ENCODE data around the gene LRRC74A. TPM values are rescaled to one million over a fixed set of nuclear protein-coding genes. Genes with fewer than 3 reads are reported as not detected.
A peak's percentile ranks its signal among the peaks of the same experiment; 100 is the strongest.
"Not testable (repeated sequence)": the region's sequence is repeated elsewhere in the genome, so short reads cannot be mapped to it uniquely, and the experiment has no call there.

The LRRC74A gene
- total RNA-seq, 2 donors from 2014 or later = not detected

- ATAC-seq (no peak), DNase-seq (no peak)
- peaks cover under 1% of the 10 kb centered on the region for H3K9me3 ChIP-seq (ENCODE audit: control insufficient read depth, low read length, poor library complexity, severe bottlenecking)
- no peak overlapping the region for H3K27ac Mint-ChIP-seq
- H3K27me3 Mint-ChIP-seq = peaks cover 18% of the 10 kb centered on the region
- no peak overlapping the region for H3K4me3 Mint-ChIP-seq
- no peaks in the 10 kb centered on the region for H3K36me3 Mint-ChIP-seq (ENCODE audit: low read depth)
- peaks cover 3% of the 10 kb centered on the region for H3K4me1 Mint-ChIP-seq
Observed at GRCh38 chr14:76887191-76887590, 61.0 kb downstream of the LRRC74A start.

- H3K27me3 Mint-ChIP-seq = peaks cover 9% of the 10 kb centered on the region
- H3K9me3 ChIP-seq (ENCODE audit: control insufficient read depth, low read length, poor library complexity, severe bottlenecking) = peaks cover 6% of the 10 kb centered on the region
- no peak for ATAC-seq
- no peaks in the 10 kb centered on the region for H3K4me1 Mint-ChIP-seq
- no peak for DNase-seq
- H3K4me3 Mint-ChIP-seq = no peak overlapping the region
- H3K27ac Mint-ChIP-seq = no peak overlapping the region
- no peaks in the 10 kb centered on the region for H3K36me3 Mint-ChIP-seq (ENCODE audit: low read depth)
Observed at GRCh38 chr14:76891391-76891790, 65.2 kb downstream of the LRRC74A start.

- Mint-ChIP-seq H3K27ac (no peak overlapping the region), H3K27me3 (no peaks in the 10 kb centered on the region), H3K36me3 (ENCODE audit: low read depth) (no peaks in the 10 kb centered on the region), H3K4me3 (no peak overlapping the region), H3K4me1 (no peaks in the 10 kb centered on the region)
- DNase-seq (no peak), ATAC-seq (peak; percentile 35)
- H3K9me3 ChIP-seq (ENCODE audit: control insufficient read depth, low read length, poor library complexity, severe bottlenecking) = peaks cover 6% of the 10 kb centered on the region
Observed at GRCh38 chr14:76894308-76894707, 68.1 kb downstream of the LRRC74A start.

GRCh38 chr14:76898006-76898405 is 71.8 kb downstream of the LRRC74A start:
- H3K27ac Mint-ChIP-seq; H3K36me3 Mint-ChIP-seq (ENCODE audit: low read depth); H3K27me3 Mint-ChIP-seq; H3K4me1 Mint-ChIP-seq; H3K9me3 ChIP-seq (ENCODE audit: control insufficient read depth, low read length, poor library complexity, severe bottlenecking); H3K4me3 Mint-ChIP-seq; DNase-seq; ATAC-seq: not testable (repeated sequence)

GRCh38 chr14:76900682-76901081 is 74.5 kb downstream of the LRRC74A start:
- peaks cover 14% of the 10 kb centered on the region for H3K4me1 Mint-ChIP-seq
- H3K27ac Mint-ChIP-seq = no peak overlapping the region
- DNase-seq (no peak), ATAC-seq (no peak)
- no peaks in the 10 kb centered on the region for H3K9me3 ChIP-seq (ENCODE audit: control insufficient read depth, low read length, poor library complexity, severe bottlenecking)
- H3K4me3 Mint-ChIP-seq = no peak overlapping the region
- H3K36me3 Mint-ChIP-seq (ENCODE audit: low read depth) = no peaks in the 10 kb centered on the region
- no peaks in the 10 kb centered on the region for H3K27me3 Mint-ChIP-seq

GRCh38 chr14:76901171-76902055 is 75.2 kb downstream of the LRRC74A start:
- Mint-ChIP-seq H3K27ac (no peak overlapping the region), H3K36me3 (ENCODE audit: low read depth) (no peaks in the 10 kb centered on the region)

GRCh38 chr14:76902591-76902990 is 76.4 kb downstream of the LRRC74A start:
- Mint-ChIP-seq H3K27ac (no peak overlapping the region), H3K27me3 (no peaks in the 10 kb centered on the region), H3K4me1 (peaks cover 17% of the 10 kb centered on the region), H3K36me3 (ENCODE audit: low read depth) (no peaks in the 10 kb centered on the region), H3K4me3 (no peak overlapping the region)
- no peak for DNase-seq
- no peaks in the 10 kb centered on the region for H3K9me3 ChIP-seq (ENCODE audit: control insufficient read depth, low read length, poor library complexity, severe bottlenecking)
- no peak for ATAC-seq

More at GRCh38 chr14:76901171-76902055, 75.2 kb downstream of the LRRC74A start:
- H3K9me3 ChIP-seq (ENCODE audit: control insufficient read depth, low read length, poor library complexity, severe bottlenecking) = no peaks in the 10 kb centered on the region
- Mint-ChIP-seq H3K4me1 (peaks cover 14% of the 10 kb centered on the region), H3K4me3 (no peak overlapping the region), H3K27me3 (no peaks in the 10 kb centered on the region)
- ATAC-seq (no peak), DNase-seq (no peak)

- H3K27ac Mint-ChIP-seq = peak overlapping the region; percentile 92
- ATAC-seq = no peak
- no peaks in the 10 kb centered on the region for H3K9me3 ChIP-seq (ENCODE audit: control insufficient read depth, low read length, poor library complexity, severe bottlenecking)
- peak overlapping the region; percentile 81 for H3K4me3 Mint-ChIP-seq
- no peak for DNase-seq
- no peaks in the 10 kb centered on the region for H3K27me3 Mint-ChIP-seq
- H3K36me3 Mint-ChIP-seq (ENCODE audit: low read depth) = no peaks in the 10 kb centered on the region
- H3K4me1 Mint-ChIP-seq = peaks cover 25% of the 10 kb centered on the region
Observed at GRCh38 chr14:76904100-76904739, 78.0 kb downstream of the LRRC74A start.

GRCh38 chr14:76904740-76905569 is 78.7 kb downstream of the LRRC74A start:
- H3K9me3 ChIP-seq (ENCODE audit: control insufficient read depth, low read length, poor library complexity, severe bottlenecking) = no peaks in the 10 kb centered on the region
- Mint-ChIP-seq H3K36me3 (ENCODE audit: low read depth) (no peaks in the 10 kb centered on the region), H3K4me3 (peak overlapping the region; percentile 81), H3K27ac (peak overlapping the region; percentile 92), H3K27me3 (no peaks in the 10 kb centered on the region), H3K4me1 (peaks cover 25% of the 10 kb centered on the region)
- ATAC-seq = peak; percentile 75
- peak in 2 of 3 donors; percentile 46 to 58 for DNase-seq

- peaks cover 26% of the 10 kb centered on the region for H3K4me1 Mint-ChIP-seq
- peak overlapping the region; percentile 90 for H3K27ac Mint-ChIP-seq
- peak overlapping the region; percentile 57 for H3K4me3 Mint-ChIP-seq
- peak in 2 of 3 donors; percentile 32 to 35 for DNase-seq
- no peaks in the 10 kb centered on the region for H3K9me3 ChIP-seq (ENCODE audit: control insufficient read depth, low read length, poor library complexity, severe bottlenecking)
- no peaks in the 10 kb centered on the region for H3K27me3 Mint-ChIP-seq
- no peaks in the 10 kb centered on the region for H3K36me3 Mint-ChIP-seq (ENCODE audit: low read depth)
- peak; percentile 85 for ATAC-seq
Observed at GRCh38 chr14:76908834-76909233, 82.6 kb downstream of the LRRC74A start.

GRCh38 chr14:76909266-76909665 is 83.1 kb downstream of the LRRC74A start:
- H3K9me3 ChIP-seq (ENCODE audit: control insufficient read depth, low read length, poor library complexity, severe bottlenecking) = no peaks in the 10 kb centered on the region
- Mint-ChIP-seq H3K27me3 (no peaks in the 10 kb centered on the region), H3K27ac (peak overlapping the region; percentile 90), H3K36me3 (ENCODE audit: low read depth) (no peaks in the 10 kb centered on the region), H3K4me3 (peak overlapping the region; percentile 57), H3K4me1 (peaks cover 23% of the 10 kb centered on the region)
- DNase-seq = no peak
- ATAC-seq = no peak

GRCh38 chr14:76910371-76910890 is 84.2 kb downstream of the LRRC74A start:
- no peak for ATAC-seq
- Mint-ChIP-seq H3K4me1 (peaks cover 22% of the 10 kb centered on the region), H3K27me3 (no peaks in the 10 kb centered on the region), H3K4me3 (no peak overlapping the region), H3K36me3 (ENCODE audit: low read depth) (no peaks in the 10 kb centered on the region), H3K27ac (no peak overlapping the region)
- DNase-seq = no peak
- no peaks in the 10 kb centered on the region for H3K9me3 ChIP-seq (ENCODE audit: control insufficient read depth, low read length, poor library complexity, severe bottlenecking)

- ATAC-seq (no peak), DNase-seq (no peak)
- H3K4me3 Mint-ChIP-seq = no peak overlapping the region
- no peaks in the 10 kb centered on the region for H3K27me3 Mint-ChIP-seq
- H3K27ac Mint-ChIP-seq = peak overlapping the region; percentile 11
- H3K4me1 Mint-ChIP-seq = peaks cover 22% of the 10 kb centered on the region
- no peaks in the 10 kb centered on the region for H3K36me3 Mint-ChIP-seq (ENCODE audit: low read depth)
- H3K9me3 ChIP-seq (ENCODE audit: control insufficient read depth, low read length, poor library complexity, severe bottlenecking) = no peaks in the 10 kb centered on the region
Observed at GRCh38 chr14:76911473-76911872, 85.3 kb downstream of the LRRC74A start.
